Measurements from ENCODE around the gene VPS29.
"Not testable (repeated sequence)": the region's sequence is repeated elsewhere in the genome, so short reads cannot be mapped to it uniquely, and the experiment has no call there.

VPS29 gene

DNA sequence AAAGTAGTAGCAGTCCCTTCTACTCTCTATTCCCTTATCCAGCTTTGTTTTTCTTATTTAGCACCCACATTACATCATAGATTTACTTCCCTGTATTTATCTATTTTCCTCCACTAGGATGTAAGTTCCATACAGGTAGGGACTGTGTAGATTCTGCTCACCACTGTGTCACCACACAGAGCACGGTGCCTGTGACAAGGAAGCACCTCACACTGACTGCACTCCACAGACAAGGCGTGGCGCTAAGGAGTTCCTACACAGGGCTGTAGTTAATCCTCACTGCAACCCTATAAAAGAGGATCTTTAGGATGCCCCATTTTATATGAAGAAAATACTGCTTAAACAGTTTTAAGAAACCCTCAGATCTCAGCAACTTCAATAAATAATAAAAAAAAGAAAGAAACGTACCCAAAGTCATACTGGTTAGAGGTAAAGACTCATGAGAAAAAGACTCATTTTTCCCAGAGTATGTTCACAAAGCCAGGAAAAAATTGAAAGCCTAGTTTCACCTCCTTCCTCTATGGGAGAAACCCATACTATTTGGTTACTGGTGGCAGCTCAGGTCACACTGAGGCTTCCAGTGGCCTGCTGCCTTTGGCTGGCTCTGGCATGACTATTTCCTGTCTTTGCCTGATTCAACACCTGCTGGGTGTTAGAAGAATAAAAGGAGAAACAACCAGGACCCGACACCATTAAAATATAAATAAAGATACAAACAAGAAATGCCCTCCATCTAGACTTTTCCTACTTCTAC, 37.1 kb upstream of the VPS29 start:
- Histone ChIP-seq H3K4me1 (ENCODE audit: control insufficient read depth, insufficient read depth, low read length) (no peaks in the 10 kb centered on the region), H3K9me3 (ENCODE audit: control insufficient read depth, insufficient read depth, low read depth, low read length) (no peaks in the 10 kb centered on the region), H3K4me3 (ENCODE audit: low read depth, low read length) (no peak overlapping the region), H3K27me3 (ENCODE audit: control insufficient read depth, insufficient read depth, low read length) (no peaks in the 10 kb centered on the region), H3K36me3 (ENCODE audit: control insufficient read depth, insufficient read depth, low read length) (peaks cover 45% of the 10 kb centered on the region), H3K27ac (ENCODE audit: low read depth, low read length) (no peak overlapping the region), H3K9ac (ENCODE audit: low read length) (no peak overlapping the region)

DNA sequence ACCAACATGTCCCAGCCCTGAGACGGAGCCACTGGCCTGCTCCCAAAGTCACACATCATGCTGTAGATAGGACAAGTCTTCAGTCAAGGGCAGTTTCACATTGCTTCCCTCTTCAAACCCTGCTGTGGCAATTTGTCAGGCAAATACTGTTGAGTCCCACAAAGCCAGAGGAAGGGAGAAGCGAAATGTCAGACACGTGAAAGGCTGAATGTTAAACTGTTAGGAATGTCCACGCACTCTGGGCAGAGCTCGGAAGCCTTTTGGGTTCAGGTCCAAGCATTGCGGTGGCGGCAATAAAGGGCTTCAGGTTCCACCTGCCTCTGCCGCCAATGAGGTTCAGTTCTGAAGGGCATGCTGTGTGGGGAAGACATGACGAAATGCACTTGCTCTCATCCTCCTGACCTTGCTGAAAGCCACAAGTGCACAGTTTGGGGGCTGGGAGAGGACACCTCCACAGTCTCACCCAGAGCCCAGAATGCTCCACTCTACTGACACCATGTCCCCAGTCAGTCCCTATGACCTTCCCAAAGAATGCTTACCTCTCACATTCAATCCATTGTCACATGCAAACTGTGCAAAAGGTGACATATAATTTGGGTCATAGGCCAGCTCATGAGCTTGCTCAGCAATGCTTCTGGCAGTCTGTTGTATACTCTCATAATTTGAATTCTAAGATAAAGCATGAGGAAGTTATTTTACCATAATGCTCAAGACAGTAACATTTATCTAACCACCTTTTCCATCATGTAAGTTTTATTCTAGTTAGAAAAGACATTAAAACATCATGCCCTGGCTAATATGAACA, 35.9 kb upstream of the VPS29 start:
- H3K9me3 ChIP-seq (ENCODE audit: control insufficient read depth, insufficient read depth, low read depth, low read length) = no peaks in the 10 kb centered on the region
- H3K9ac ChIP-seq (ENCODE audit: low read length) = no peak overlapping the region
- no peak overlapping the region for H3K27ac ChIP-seq (ENCODE audit: low read depth, low read length)
- H3K27me3 ChIP-seq (ENCODE audit: control insufficient read depth, insufficient read depth, low read length) = no peaks in the 10 kb centered on the region
- no peak overlapping the region for H3K4me3 ChIP-seq (ENCODE audit: low read depth, low read length)
- peaks cover 36% of the 10 kb centered on the region for H3K36me3 ChIP-seq (ENCODE audit: control insufficient read depth, insufficient read depth, low read length)
- H3K4me1 ChIP-seq (ENCODE audit: control insufficient read depth, insufficient read depth, low read length) = no peaks in the 10 kb centered on the region

DNA sequence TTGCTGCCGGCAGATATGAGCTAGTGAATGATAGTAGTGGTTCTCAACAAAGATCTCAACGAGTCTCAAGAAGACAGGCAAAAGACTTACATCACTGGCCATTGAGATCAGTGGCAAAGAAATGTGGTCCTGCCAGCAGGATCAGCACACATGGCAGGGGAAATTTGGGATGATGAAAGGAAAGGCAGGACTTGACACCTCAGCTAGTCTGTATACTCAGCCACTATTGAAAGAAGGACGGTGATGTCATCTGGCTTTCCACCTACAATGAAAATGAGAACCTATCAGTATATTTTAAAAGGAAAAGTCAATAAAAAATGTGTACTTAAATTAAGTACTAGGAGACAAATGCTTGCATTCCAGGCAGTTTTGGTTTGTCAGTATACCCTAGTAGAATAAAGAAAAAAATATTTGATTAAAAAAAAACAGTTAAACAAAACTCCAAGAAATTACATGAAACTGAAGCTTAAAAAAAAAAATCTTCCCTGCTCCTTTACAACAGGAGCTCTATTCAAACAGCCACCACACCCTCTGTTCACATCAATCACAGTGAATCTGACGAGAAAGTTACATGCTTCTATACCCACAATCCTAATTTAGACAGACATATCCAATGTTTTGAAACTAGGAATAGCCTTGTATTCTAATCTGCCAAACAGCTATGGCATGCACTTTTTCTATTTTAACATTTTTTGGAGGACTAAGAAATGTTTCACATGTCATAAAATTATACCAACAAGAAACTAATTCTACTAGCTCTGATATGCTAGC, 35.1 kb upstream of the VPS29 start:
- no peak overlapping the region for H3K4me3 ChIP-seq (ENCODE audit: low read depth, low read length)
- peaks cover 36% of the 10 kb centered on the region for H3K36me3 ChIP-seq (ENCODE audit: control insufficient read depth, insufficient read depth, low read length)
- no peaks in the 10 kb centered on the region for H3K4me1 ChIP-seq (ENCODE audit: control insufficient read depth, insufficient read depth, low read length)
- no peak overlapping the region for H3K27ac ChIP-seq (ENCODE audit: low read depth, low read length)
- no peak overlapping the region for H3K9ac ChIP-seq (ENCODE audit: low read length)
- H3K9me3 ChIP-seq (ENCODE audit: control insufficient read depth, insufficient read depth, low read depth, low read length) = no peaks in the 10 kb centered on the region
- H3K27me3 ChIP-seq (ENCODE audit: control insufficient read depth, insufficient read depth, low read length) = no peaks in the 10 kb centered on the region

DNA sequence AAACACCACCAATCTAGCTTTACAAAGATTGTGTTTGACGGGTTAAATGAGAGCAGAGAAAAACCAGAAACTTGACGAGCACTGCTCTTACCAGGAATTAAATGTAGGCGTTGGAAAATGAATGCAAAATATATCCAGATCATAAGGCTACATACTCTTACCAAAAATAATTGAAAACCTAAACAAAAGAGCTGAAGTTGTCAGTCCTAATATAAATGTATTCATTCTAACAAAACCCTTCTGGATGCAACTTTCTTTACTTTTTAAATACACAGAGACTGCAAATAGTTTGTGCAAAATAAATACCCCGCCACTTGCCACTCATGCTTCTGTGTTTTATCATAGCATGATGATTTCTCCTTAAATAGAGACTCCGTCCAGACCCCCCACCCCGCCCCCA, 32.9 kb upstream of the VPS29 start:
- Histone ChIP-seq H3K4me1 (ENCODE audit: control insufficient read depth, insufficient read depth, low read length) (no peaks in the 10 kb centered on the region), H3K36me3 (ENCODE audit: control insufficient read depth, insufficient read depth, low read length) (peaks cover 40% of the 10 kb centered on the region), H3K9me3 (ENCODE audit: control insufficient read depth, insufficient read depth, low read depth, low read length) (no peaks in the 10 kb centered on the region), H3K27me3 (ENCODE audit: control insufficient read depth, insufficient read depth, low read length) (no peaks in the 10 kb centered on the region), H3K27ac (ENCODE audit: low read depth, low read length) (no peak overlapping the region), H3K9ac (ENCODE audit: low read length) (no peak overlapping the region), H3K4me3 (ENCODE audit: low read depth, low read length) (no peak overlapping the region)

DNA sequence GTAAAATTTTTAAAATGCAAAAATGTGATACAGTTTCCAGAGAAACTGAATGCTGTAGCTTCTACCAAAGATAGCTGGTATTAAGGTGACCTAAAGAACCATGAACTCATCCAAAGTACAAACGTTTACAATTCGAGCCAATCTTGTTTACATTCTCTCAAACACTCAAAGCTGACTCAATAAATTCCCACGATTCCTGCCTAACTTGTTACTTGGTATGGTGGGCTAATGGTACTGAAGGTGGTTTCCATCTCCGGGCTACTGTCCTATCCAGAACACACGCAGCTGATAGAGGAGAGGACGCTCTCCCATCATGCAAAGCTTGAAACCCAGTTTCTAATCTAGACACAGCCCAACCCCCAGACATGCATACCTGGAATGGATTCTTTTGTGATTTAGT, 31.7 kb upstream of the VPS29 start:
- no peaks in the 10 kb centered on the region for H3K9me3 ChIP-seq (ENCODE audit: control insufficient read depth, insufficient read depth, low read depth, low read length)
- H3K4me1 ChIP-seq (ENCODE audit: control insufficient read depth, insufficient read depth, low read length) = no peaks in the 10 kb centered on the region
- peaks cover 32% of the 10 kb centered on the region for H3K36me3 ChIP-seq (ENCODE audit: control insufficient read depth, insufficient read depth, low read length)
- H3K27ac ChIP-seq (ENCODE audit: low read depth, low read length) = no peak overlapping the region
- H3K9ac ChIP-seq (ENCODE audit: low read length) = no peak overlapping the region
- H3K4me3 ChIP-seq (ENCODE audit: low read depth, low read length) = no peak overlapping the region
- no peaks in the 10 kb centered on the region for H3K27me3 ChIP-seq (ENCODE audit: control insufficient read depth, insufficient read depth, low read length)

DNA sequence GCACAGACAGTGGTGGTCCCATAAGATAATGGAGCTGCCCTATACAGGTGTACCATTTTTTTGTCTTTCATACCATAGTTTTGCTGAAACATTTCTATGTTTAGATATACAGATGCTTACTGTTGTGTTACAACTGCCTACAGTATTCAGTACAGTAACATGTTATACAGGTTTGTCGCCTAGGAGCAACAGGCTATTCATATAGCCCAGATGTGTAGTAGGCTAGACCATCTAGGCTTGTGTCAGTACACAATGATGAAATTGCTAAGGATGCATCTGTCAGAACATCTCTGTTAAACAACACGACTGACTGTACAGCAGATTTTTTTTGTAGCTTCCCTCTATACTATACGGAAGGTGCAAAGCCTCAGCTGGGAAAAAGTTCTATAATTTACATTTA, 30.7 kb upstream of the VPS29 start:
- H3K9ac ChIP-seq (ENCODE audit: low read length) = no peak overlapping the region

DNA sequence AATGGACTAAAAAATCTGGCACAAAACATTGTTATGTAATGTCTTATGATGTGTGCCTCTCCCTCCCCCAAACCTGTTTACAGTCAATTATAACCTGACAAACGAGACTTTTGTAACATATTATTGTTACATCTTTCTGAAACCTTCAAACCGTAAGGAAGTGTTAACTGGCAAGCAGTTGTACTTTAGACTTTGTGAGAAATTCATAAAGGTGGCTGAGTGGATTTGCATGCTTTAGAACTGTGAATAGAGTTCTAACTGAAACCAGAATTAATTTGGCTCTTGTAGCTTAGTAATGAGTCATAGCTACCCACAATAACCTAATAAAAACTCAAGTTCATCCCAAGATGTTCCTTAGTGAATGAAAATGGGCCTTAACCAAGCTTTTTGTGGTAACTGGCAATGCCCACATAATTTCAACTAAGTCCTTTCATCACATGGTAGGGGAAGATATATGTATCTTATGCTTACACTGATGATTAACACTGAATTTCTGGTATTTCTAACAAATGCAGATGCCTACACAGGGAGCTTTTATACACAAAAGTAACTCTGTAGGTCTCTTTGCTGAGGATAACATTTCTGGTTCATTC, 29.9 kb upstream of the VPS29 start:
- no peaks in the 10 kb centered on the region for H3K9me3 ChIP-seq (ENCODE audit: control insufficient read depth, insufficient read depth, low read depth, low read length)
- no peaks in the 10 kb centered on the region for H3K27me3 ChIP-seq (ENCODE audit: control insufficient read depth, insufficient read depth, low read length)
- H3K4me3 ChIP-seq (ENCODE audit: low read depth, low read length) = no peak overlapping the region
- H3K4me1 ChIP-seq (ENCODE audit: control insufficient read depth, insufficient read depth, low read length) = no peaks in the 10 kb centered on the region
- H3K27ac ChIP-seq (ENCODE audit: low read depth, low read length) = no peak overlapping the region
- H3K9ac ChIP-seq (ENCODE audit: low read length) = no peak overlapping the region
- H3K36me3 ChIP-seq (ENCODE audit: control insufficient read depth, insufficient read depth, low read length) = peaks cover 15% of the 10 kb centered on the region

More for the DNA sequence above, 30.7 kb upstream of the VPS29 start:
- no peak overlapping the region for H3K4me3 ChIP-seq (ENCODE audit: low read depth, low read length)
- H3K36me3 ChIP-seq (ENCODE audit: control insufficient read depth, insufficient read depth, low read length) = peaks cover 22% of the 10 kb centered on the region
- no peaks in the 10 kb centered on the region for H3K9me3 ChIP-seq (ENCODE audit: control insufficient read depth, insufficient read depth, low read depth, low read length)
- no peak overlapping the region for H3K27ac ChIP-seq (ENCODE audit: low read depth, low read length)
- H3K27me3 ChIP-seq (ENCODE audit: control insufficient read depth, insufficient read depth, low read length) = no peaks in the 10 kb centered on the region
- H3K4me1 ChIP-seq (ENCODE audit: control insufficient read depth, insufficient read depth, low read length) = no peaks in the 10 kb centered on the region

DNA sequence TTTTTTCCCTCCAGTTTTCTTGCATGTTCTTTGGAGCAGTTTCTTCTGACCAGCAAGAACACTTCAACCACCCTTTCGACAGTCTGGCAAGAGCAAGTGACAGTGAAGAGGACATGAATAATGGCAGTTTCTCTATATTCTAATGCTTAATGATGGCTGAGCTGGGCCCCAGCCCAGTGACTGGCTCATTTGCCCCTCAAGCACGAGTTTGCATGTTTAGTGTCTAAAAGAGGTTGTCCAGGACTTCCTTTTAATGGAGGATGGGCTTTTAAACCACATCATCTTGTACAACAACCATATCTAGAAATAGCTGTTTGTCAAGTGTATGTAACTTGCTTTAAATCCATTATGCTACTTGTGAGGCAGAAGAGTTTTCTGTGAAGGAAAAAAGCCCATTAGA, 28.6 kb upstream of the VPS29 start:
- H3K9ac ChIP-seq (ENCODE audit: low read length) = no peak overlapping the region
- 0 out of 2 replicates have a peak, but pooled peaks cover 4% of the 10 kb centered on the region for H3K36me3 ChIP-seq (ENCODE audit: control insufficient read depth, insufficient read depth, low read length)

DNA sequence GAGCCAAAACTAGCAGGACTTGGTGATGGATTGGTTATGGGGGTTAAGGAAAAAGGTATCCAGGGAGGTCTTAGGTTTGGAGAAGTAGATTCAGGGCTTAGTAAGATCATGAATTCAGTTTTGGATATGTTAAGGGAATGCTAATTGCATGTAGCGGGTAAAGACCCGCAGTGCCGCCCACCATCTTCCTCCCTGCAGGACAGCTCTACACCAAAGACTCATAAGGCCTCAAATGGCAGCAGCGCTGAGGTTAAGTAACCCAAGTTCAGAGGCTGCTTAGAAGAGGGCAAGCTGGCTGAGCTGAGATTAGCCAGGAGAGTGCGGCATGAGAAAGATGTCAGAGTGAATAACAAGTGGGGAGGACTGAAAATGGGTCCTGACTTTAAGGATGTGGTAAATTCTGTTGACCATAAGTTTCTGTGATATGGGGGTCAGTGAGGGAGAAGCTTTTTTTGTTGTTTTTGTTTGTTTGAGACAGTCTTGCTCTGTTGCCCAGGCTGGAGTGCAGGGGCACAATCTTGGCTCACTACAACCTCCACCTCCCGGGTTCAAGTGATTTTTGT, 26.4 kb upstream of the VPS29 start:
- Histone ChIP-seq H3K9me3 (ENCODE audit: control insufficient read depth, insufficient read depth, low read depth, low read length) (no peaks in the 10 kb centered on the region), H3K9ac (ENCODE audit: low read length) (no peak overlapping the region), H3K4me1 (ENCODE audit: control insufficient read depth, insufficient read depth, low read length) (no peaks in the 10 kb centered on the region), H3K4me3 (ENCODE audit: low read depth, low read length) (no peak overlapping the region), H3K27ac (ENCODE audit: low read depth, low read length) (no peak overlapping the region), H3K27me3 (ENCODE audit: control insufficient read depth, insufficient read depth, low read length) (no peaks in the 10 kb centered on the region), H3K36me3 (ENCODE audit: control insufficient read depth, insufficient read depth, low read length) (0 out of 2 replicates have a peak, but pooled peaks cover 4% of the 10 kb centered on the region)

More for the DNA sequence above, 28.6 kb upstream of the VPS29 start:
- H3K9me3 ChIP-seq (ENCODE audit: control insufficient read depth, insufficient read depth, low read depth, low read length) = no peaks in the 10 kb centered on the region
- H3K4me3 ChIP-seq (ENCODE audit: low read depth, low read length) = no peak overlapping the region
- no peaks in the 10 kb centered on the region for H3K4me1 ChIP-seq (ENCODE audit: control insufficient read depth, insufficient read depth, low read length)
- H3K27me3 ChIP-seq (ENCODE audit: control insufficient read depth, insufficient read depth, low read length) = no peaks in the 10 kb centered on the region
- no peak overlapping the region for H3K27ac ChIP-seq (ENCODE audit: low read depth, low read length)

DNA sequence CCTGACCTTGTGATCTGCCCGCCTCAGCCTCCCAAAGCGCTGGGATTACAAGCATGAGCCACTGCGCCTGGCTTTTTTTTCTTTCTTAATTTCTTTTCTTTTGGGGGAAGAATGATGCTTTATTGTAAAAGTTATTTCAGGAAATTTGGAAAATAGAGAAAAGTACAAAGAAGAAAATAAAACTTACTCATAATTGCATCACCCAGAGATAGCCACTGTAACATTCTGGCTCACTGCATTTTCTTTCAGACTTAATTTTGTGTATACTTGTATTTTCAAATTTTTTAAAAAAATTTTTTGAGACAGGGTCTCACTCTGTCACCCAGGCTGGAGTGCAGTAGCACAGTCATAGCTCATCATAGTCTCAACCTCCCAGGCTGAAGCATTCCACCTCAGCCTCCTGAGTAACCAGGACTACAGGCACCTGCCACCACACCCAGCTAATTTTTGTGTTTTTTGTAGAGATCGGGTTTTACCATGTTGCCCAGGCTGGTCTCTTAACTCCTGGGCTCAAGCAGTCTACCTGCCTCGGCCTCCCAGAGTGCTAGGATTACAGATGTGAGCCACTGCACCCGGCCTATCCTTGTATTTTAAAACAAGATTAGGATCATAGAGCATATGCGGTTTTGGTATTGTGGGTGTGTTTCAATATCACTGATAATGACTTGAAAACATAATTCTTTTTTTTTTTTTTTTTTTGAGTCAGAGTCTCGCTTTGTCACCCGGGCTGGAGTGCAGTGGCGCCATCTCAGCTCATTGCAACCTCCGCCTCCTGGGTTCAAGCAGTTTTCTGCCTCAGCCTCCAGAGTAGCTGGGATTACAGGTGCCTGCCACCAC, 19.2 kb upstream of the VPS29 start:
- not testable (repeated sequence) for H3K9ac ChIP-seq (ENCODE audit: low read length); H3K4me3 ChIP-seq (ENCODE audit: low read depth, low read length); H3K27ac ChIP-seq (ENCODE audit: low read depth, low read length); H3K36me3 ChIP-seq (ENCODE audit: control insufficient read depth, insufficient read depth, low read length); H3K9me3 ChIP-seq (ENCODE audit: control insufficient read depth, insufficient read depth, low read depth, low read length); H3K4me1 ChIP-seq (ENCODE audit: control insufficient read depth, insufficient read depth, low read length); H3K27me3 ChIP-seq (ENCODE audit: control insufficient read depth, insufficient read depth, low read length)
